IMR-90 (cell line): ENCODE measurements around the gene ARL10. TPM values are rescaled to one million over a fixed set of nuclear protein-coding genes. Genes with fewer than 3 reads are reported as not detected.

Experiments used
- ATAC-seq: fragments of 200-7000 bp; cut with Tn5 transposase; 2 replicates; pipeline ENCODE4 v1.9.1; 2020; ENCODE audit warnings: low read depth, mild to moderate bottlenecking, moderate library complexity
- BruUV-seq: library from RNA; stranded (reverse); fragments of 400-500 nt; replicated peaks from 2 replicates; lab custom pipeline; 2021; lab: Mats Ljungman, UMichigan
- CTCF ChIA-PET: fragments of 300-600 bp; formaldehyde crosslinking; extraction: SDS; loops from one replicate; lab custom pipeline; 2021; ENCODE audit warnings: antibody characterized with exemption; lab: Yijun Ruan, JAX
- POLR2A ChIA-PET: fragments of 300-600 bp; sonication (Branson Sonifier 250); formaldehyde crosslinking; loops from one replicate; lab custom pipeline; 2022; ENCODE audit warnings: antibody characterized with exemption; ENCODE audit not compliant: unreplicated experiment; lab: Charles Lee
- DNase-seq: peaks from one replicate; pipeline ENCODE4 v3.0.0; 2013
- H2AFZ ChIP-seq: replicated peaks from 2 replicates; pipeline ENCODE3; 2013; ENCODE audit warnings: low read length, mild to moderate bottlenecking; ENCODE audit not compliant: poor library complexity
- H2AK5ac ChIP-seq: 2 replicates; pipeline ENCODE4 v1.6.1; 2013; ENCODE audit warnings: low read depth, low read length, inconsistent platforms
- H2AK9ac ChIP-seq: replicated peaks from 2 replicates; pipeline ENCODE3; 2013; ENCODE audit warnings: mild to moderate bottlenecking, low read depth, low read length, moderate library complexity; ENCODE audit not compliant: poor library complexity
- H2BK120ac ChIP-seq: 2 replicates; pipeline ENCODE4 v1.6.1; 2013; ENCODE audit warnings: low read depth, low read length, inconsistent platforms
- H2BK15ac ChIP-seq: 3 replicates; pipeline ENCODE4 v1.6.1; 2013; ENCODE audit warnings: low read depth, low read length, inconsistent platforms
- H2BK20ac ChIP-seq: 2 replicates; pipeline ENCODE4 v1.6.1; 2013; ENCODE audit warnings: low read depth, mild to moderate bottlenecking, inconsistent platforms, low read length, moderate library complexity
- H2BK5ac ChIP-seq: 2 replicates; pipeline ENCODE4 v1.6.1; 2013; ENCODE audit warnings: mild to moderate bottlenecking, low read depth, low read length, inconsistent platforms; ENCODE audit not compliant: poor library complexity, severe bottlenecking
- H3K14ac ChIP-seq: replicated peaks from 2 replicates; pipeline ENCODE4 v1.6.1; 2013; ENCODE audit warnings: low read depth, low read length, inconsistent platforms
- H3K18ac ChIP-seq: 2 replicates; pipeline ENCODE4 v1.6.1; 2013; ENCODE audit warnings: low read depth, low read length, control low read depth
- H3K23ac ChIP-seq: 2 replicates; pipeline ENCODE4 v1.6.1; 2013; ENCODE audit warnings: low read depth, low read length, inconsistent platforms
- H3K27ac ChIP-seq: 2 replicates; pipeline ENCODE4 v1.5.1; 2013; ENCODE audit warnings: mild to moderate bottlenecking, control low read depth, low read length; ENCODE audit not compliant: insufficient read depth
- H3K27me3 ChIP-seq: 2 replicates; pipeline ENCODE4 v1.6.1; 2013; ENCODE audit warnings: low read length; ENCODE audit not compliant: control insufficient read depth, insufficient read depth
- H3K36me3 ChIP-seq: 2 replicates; pipeline ENCODE4 v1.6.1; 2013; ENCODE audit warnings: low read length, mixed read lengths; ENCODE audit not compliant: control insufficient read depth, insufficient read depth
- H3K4ac ChIP-seq: 2 replicates; pipeline ENCODE4 v1.6.1; 2013; ENCODE audit warnings: low read depth, low read length, inconsistent platforms
- H3K4me1 ChIP-seq: 2 replicates; pipeline ENCODE4 v1.6.1; 2013; ENCODE audit warnings: low read length, mixed read lengths; ENCODE audit not compliant: control insufficient read depth, insufficient read depth
- H3K4me2 ChIP-seq: 2 replicates; pipeline ENCODE4 v1.6.1; 2013; ENCODE audit warnings: low read depth, mild to moderate bottlenecking, control low read depth, low read length, moderate library complexity
- H3K4me3 ChIP-seq: 2 replicates; pipeline ENCODE4 v1.5.1; 2013; ENCODE audit warnings: low read depth, mild to moderate bottlenecking, control low read depth, low read length, moderate library complexity; ENCODE audit not compliant: insufficient read depth
- H3K56ac ChIP-seq: 2 replicates; pipeline ENCODE4 v1.6.1; 2013; ENCODE audit warnings: low read length, inconsistent platforms; ENCODE audit not compliant: insufficient read depth; ENCODE audit errors: extremely low read depth
- H3K79me1 ChIP-seq, 2 experiments: 2 replicates each; pipeline ENCODE4 v1.6.1; 2013; ENCODE audit warnings: low read length in 2 of 2, inconsistent platforms in 1 of 2, low read depth in 1 of 2
- H3K9ac ChIP-seq: 2 replicates; pipeline ENCODE4 v1.6.1; 2013; ENCODE audit warnings: low read depth, low read length, control low read depth
- H3K9me1 ChIP-seq: 2 replicates; pipeline ENCODE4 v1.6.1; 2013; ENCODE audit warnings: low read length, inconsistent platforms; ENCODE audit not compliant: insufficient read depth
- H3K9me3 ChIP-seq: 2 replicates; pipeline ENCODE4 v1.6.1; 2013; ENCODE audit warnings: low read length; ENCODE audit not compliant: control insufficient read depth, insufficient read depth
- H4K20me1 ChIP-seq: 2 replicates; pipeline ENCODE4 v1.6.1; 2013; ENCODE audit warnings: low read length, inconsistent platforms; ENCODE audit not compliant: insufficient read depth
- H4K5ac ChIP-seq: 2 replicates; pipeline ENCODE4 v1.6.1; 2013; ENCODE audit warnings: mild to moderate bottlenecking, low read depth, low read length, control low read depth
- H4K8ac ChIP-seq, 2 experiments: 2 replicates each; pipeline ENCODE4 v1.6.1; 2013; ENCODE audit warnings: low read depth in 2 of 2, low read length in 2 of 2, control low read depth in 1 of 2, inconsistent platforms in 1 of 2
- H4K91ac ChIP-seq: 2 replicates; pipeline ENCODE4 v1.6.1; 2013; ENCODE audit warnings: low read depth, low read length, inconsistent platforms; ENCODE audit not compliant: insufficient read depth
- CTCF ChIP-seq: conservative IDR thresholded peaks from 2 replicates; pipeline ENCODE4 v1.5.1; 2012; ENCODE audit warnings: mild to moderate bottlenecking, low read depth, low read length, improper control_type of control experiment
- MXI1 ChIP-seq: IDR thresholded peaks from 2 replicates; pipeline ENCODE4 v1.6.1; 2012; ENCODE audit warnings: low read depth, mild to moderate bottlenecking, low read length, moderate library complexity, borderline replicate concordance
- POLR2A ChIP-seq: IDR thresholded peaks from 2 replicates; pipeline ENCODE4 v1.6.1; 2012; ENCODE audit warnings: mild to moderate bottlenecking, low read depth, low read length
- RFX5 ChIP-seq: IDR thresholded peaks from 2 replicates; pipeline ENCODE4 v1.8.0; 2012; ENCODE audit warnings: low read depth, mild to moderate bottlenecking, low read length, moderate library complexity
- WGBS, 2 experiments: methylation state at CpG; one replicate each; pipeline versions ENCODE4 v1.1.5 to v1.1.7; 2013; ENCODE audit warnings: missing lambda C conversion rate in 2 of 2; ENCODE audit not compliant: insufficient read length in 1 of 2; ENCODE audit errors: extremely low coverage in 2 of 2; 5-methylcytosine and 5-hydroxymethylcytosine counted together
- dilution Hi-C: fragments of 300-500 bp; cut with HindIII; formaldehyde crosslinking; loops from one replicate; pipeline ENCODE4 v1.14.3; 2018; ENCODE audit warnings: low sequenced_read_pairs; ENCODE audit not compliant: unreplicated experiment
- in situ Hi-C: fragments of 300-500 bp; cut with MboI; formaldehyde crosslinking; loops from 3 replicates; pipeline ENCODE4 v1.14.3; 2019; ENCODE audit warnings: low sequenced_read_pairs, inconsistent platforms, mixed read lengths
- intact Hi-C: fragments of 100-400 bp; cut with micrococcal nuclease; formaldehyde crosslinking; loops from 2 replicates; pipeline ENCODE4 v1.10.0; 2022
- polyA plus RNA-seq, 3 experiments: library from polyadenylated mRNA; depleted of rRNA; stranded (reverse); fragments of >200 nt; gene quantifications; 2 replicates each; pipeline ENCODE4 v1.2.3, GENCODE V29; 2012; ENCODE audit warnings: low replicate concordance in 1 of 3
- total RNA-seq: library from RNA; depleted of rRNA; stranded (reverse); fragments of >200 nt; gene quantifications from 2 replicates; pipeline ENCODE4 v1.2.3, GENCODE V29; 2012

The ARL10 gene
- total and polyA plus RNA-seq, 2 of the 4 experiments (the other 2 are of a cell fraction), result 3.6 to 6.0 TPM

GRCh38 chr5:176382721-176383120, 17.4 kb downstream of the ARL10 start:
- no CpG with 5 or more reads among the region's 3 CpGs for WGBS, 2 experiments

More at GRCh38 chr5:176382721-176383120, 17.4 kb downstream of the ARL10 start:
- H2BK5ac ChIP-seq, result no peak overlapping the region
- H3K9me3 ChIP-seq, result no peaks in the 10 kb centered on the region
- BruUV-seq, result no TSS peak
- no peak overlapping the region for H3K14ac ChIP-seq
- no peak overlapping the region for H3K23ac ChIP-seq
- no peak overlapping the region for H3K18ac ChIP-seq
- dilution Hi-C loops (no loop called here), in situ Hi-C loops (no loop called here), intact Hi-C loops (no loop called here)
- H4K20me1 ChIP-seq, result no peaks in the 10 kb centered on the region; the same call in 1 of the 2 replicates
- H2BK120ac ChIP-seq, result no peak overlapping the region
- H2AK5ac ChIP-seq, result no peak overlapping the region
- ATAC-seq (no peak), DNase-seq (no peak)
- no peak overlapping the region for H3K9ac ChIP-seq
- CTCF ChIA-PET, result no interaction called here
- no peaks in the 10 kb centered on the region for H3K4me1 ChIP-seq
- no peak overlapping the region for H2BK15ac ChIP-seq
- no peaks in the 10 kb centered on the region; the same call in 1 of the 2 replicates for H3K9me1 ChIP-seq
- H3K4me2 ChIP-seq, result no peak overlapping the region
- H3K27ac ChIP-seq, result no peak overlapping the region
- no peak overlapping the region for H2BK20ac ChIP-seq
- H3K79me1 ChIP-seq, result peaks cover 8 to 26% of the 10 kb centered on the region in 2 experiments; a peak in 3 of 4 replicates
- peaks cover 38% of the 10 kb centered on the region for H3K36me3 ChIP-seq
- H3K4ac ChIP-seq, result no peak overlapping the region
- no peak overlapping the region for H3K56ac ChIP-seq
- no peak overlapping the region for H2AK9ac ChIP-seq
- POLR2A ChIA-PET, result no interaction called here
- no peak overlapping the region for H2AFZ ChIP-seq
- no peak overlapping the region for H4K91ac ChIP-seq
- no peak overlapping the region for H4K8ac ChIP-seq
- TF ChIP-seq MXI1 (no peak), RFX5 (no peak), POLR2A (no peak), CTCF (no peak)
- H3K4me3 ChIP-seq, result no peak overlapping the region
- H3K27me3 ChIP-seq, result no peaks in the 10 kb centered on the region
- no peak overlapping the region for H4K5ac ChIP-seq
